NCI-H1092 treated with DMSO at 0.1 percent for 48 hours (cell line): Measurements from ENCODE around the gene SPTSSA.
"Not testable (repeated sequence)": the region's sequence is repeated elsewhere in the genome, so short reads cannot be mapped to it uniquely, and the experiment has no call there.

Source experiments
- DNase-seq: peaks from one replicate; lab custom pipeline; 2025; lab: John Stamatoyannopoulos, UW

Gene SPTSSA, protein sequence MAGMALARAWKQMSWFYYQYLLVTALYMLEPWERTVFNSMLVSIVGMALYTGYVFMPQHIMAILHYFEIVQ

DNA sequence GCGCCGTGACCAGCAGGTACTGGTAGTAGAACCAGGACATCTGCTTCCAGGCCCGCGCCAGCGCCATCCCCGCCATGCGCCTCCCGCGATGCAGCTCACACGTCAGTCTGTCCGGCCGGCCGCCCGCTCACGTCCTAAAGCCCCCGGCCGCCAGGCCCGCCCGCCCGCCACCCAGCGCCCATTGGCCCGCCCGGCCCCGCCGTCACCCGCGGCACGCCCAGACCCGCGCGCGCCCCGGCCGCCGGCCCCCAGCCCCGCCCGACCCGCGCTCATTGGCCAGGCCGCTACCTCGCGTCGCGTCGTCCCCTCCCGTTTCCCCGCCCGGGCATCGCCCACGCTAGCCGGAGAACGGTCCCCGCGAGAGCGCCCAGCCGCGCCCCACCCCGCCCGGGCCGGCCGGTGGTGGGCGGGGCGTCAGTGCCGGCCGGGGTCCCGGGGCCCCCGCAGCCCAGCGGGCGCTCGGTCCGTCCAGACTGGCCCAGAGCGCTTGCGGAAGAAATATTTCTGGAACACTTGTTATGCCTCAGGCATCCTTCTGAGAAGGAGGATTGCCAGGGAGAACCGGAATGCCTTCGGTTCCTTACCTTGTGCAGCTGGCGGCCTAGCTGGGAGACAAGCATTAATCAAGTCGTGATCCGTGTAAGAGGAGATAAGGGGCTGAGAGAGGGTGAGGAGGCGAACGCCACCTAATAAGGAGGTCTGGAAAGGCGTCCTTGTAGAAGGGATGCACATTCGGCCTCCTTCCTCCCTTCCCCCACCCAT lies at the start of gene SPTSSA:
Gene SPTSSA (minus strand): TSS at position 109 of the 762 bp plus-strand sequence. CDS start 33 bp downstream, at position 76.
- DNase-seq = peak; percentile 90

DNA sequence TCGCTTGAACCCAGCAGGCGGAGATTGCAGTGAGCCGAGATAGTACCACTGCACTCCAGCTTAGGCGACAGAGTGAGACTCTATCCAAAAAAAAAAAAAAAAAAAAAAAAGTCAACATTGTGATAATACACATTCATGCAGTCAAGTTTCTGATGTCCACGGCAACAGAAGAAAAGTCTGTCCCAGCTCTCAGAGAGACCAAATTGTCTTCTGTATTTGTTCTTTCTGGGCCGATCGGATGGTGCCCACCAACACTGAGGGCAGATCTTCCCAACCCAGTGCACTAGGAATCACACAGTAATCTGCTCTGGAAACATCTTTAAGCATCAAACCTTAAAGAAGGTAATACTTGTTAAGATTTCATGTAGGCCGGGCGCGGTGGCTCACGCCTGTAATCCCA lies 45.8 kb upstream of the SPTSSA start:
- DNase-seq = no peak

DNA sequence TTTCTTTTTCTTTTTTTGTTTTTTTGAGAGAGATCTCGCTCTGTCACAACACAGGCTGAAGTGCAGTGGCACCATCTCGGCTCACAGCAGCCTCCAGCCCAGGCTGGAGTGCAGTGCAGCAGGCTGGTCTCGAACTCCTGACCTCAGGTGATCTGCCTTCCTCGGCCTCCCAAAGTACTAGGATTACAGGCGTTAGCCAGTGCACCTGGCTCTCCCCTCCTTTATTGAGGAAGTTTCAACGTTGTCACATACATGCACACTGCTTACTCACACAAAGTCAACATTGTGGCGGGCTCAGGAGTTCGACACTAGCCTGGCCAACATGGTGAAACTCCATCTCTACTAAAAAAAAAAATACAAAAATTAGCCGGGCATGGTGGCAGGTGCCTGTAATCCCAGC lies 45.4 kb upstream of the SPTSSA start:
- no peak for DNase-seq

DNA sequence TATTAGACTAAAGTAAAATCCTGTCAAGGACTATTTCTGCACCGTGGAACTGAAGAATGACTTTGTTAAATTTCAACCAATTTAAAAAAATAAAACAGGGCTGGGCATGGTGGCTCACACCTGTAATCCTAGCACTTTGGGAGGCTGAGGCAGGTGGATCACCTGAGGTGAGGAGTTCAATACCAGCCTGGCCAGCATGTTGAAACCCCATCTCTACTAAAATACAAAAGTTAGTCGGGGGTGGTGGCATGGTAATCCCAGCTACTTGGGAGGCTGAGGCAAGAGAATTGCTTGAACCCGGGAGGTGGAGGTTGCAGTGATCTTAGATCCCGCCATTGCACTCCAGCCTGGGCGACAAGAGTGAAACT lies 43.1 kb upstream of the SPTSSA start:
- not testable (repeated sequence) for DNase-seq

DNA sequence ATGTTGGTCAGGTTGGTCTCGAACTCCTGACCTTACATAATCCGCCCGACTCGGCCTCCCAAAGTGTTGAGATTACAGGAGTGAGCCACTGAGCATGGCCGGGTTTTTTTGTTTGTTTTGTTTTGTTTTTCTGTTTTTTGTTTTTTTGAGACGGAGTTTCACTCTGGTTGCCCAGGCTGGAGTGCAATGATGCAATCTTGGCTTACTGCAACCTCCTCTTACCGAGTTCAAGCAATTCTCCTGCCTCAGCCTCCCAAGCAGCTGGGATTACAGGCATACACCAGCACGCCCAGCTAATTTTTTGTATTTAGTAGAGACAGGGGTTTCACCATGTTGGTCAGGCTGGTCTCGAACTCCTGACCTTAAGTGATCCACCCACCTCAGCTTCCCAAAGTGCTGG lies 42.0 kb upstream of the SPTSSA start:
- not testable (repeated sequence) for DNase-seq

DNA sequence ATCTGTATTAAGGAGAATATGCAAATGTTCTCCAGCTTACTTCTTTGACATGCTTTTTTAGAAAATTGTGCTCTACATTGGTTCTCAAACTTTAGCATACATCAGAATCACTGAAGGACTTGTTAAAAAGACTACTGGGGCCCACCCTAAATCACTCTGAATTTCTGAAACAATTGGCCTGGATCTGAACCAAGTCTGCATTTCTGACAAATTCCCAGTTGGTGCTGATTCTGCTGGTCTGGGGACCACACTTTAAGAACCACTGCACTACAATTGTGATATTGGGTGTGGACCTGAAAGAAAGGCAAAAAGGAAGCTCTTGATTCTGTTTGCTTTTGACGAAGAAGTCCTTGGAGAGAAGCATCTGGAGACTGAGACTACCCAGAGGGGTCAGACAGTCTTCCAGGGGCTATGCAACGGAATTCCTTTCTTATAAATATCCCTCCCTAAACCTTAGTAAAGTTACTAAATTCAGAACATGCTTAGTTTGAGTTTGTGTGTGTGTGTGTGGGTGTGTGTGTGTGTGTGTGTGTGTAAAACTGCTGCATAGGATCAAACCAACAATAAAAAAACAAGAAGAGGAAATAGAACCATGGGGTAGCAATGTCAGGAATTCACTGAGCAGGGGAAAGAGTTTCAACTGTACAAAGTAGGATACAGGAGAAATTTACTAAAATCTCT lies 40.6 kb upstream of the SPTSSA start:
- no peak for DNase-seq

DNA sequence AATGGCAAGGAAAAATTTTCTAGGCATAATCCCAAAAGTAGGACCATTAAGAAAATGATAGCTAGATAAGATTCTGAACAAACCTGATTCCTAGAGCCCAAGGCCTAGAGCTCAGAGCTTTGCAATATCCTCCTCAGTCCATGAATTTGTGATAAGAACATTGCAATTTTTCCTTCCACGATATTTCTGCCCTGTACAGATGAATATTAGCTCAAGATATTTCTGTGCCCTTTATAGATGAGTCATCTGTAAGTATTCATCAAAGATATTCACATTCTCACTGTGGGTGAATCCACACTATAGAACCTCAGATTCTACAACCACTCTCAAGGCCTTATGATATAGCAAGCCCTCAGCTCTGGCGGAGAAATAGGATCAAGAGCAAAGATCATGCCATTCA lies 40.0 kb upstream of the SPTSSA start:
- DNase-seq = no peak

DNA sequence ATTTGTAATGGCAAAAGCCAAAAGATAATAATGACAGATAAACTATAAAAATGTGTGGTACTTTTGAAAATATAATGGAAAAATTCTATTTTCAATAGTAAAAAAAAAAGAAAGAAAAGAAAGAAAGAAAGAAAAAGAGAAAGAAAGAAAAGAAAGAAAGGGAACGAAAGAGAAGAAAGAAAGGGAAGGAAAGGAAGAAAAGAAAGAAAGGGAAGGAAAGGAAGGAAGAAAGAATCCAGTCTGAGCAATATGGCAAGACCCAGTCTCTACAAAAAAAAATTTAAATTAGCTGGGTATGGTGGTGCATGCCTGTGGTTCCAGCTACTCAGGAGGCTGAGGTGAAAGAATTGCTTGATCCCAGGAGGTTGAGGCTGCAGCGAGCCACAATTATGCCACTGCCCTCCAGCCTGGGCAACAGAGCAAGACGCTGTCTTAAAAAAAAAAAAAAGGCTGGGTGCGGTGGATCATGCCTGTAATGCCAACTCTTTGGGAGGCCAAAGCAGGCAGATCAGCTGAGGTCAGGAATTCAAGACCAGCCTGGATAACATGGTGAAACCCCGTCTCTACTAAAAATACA lies 39.1 kb upstream of the SPTSSA start:
- DNase-seq = no peak

DNA sequence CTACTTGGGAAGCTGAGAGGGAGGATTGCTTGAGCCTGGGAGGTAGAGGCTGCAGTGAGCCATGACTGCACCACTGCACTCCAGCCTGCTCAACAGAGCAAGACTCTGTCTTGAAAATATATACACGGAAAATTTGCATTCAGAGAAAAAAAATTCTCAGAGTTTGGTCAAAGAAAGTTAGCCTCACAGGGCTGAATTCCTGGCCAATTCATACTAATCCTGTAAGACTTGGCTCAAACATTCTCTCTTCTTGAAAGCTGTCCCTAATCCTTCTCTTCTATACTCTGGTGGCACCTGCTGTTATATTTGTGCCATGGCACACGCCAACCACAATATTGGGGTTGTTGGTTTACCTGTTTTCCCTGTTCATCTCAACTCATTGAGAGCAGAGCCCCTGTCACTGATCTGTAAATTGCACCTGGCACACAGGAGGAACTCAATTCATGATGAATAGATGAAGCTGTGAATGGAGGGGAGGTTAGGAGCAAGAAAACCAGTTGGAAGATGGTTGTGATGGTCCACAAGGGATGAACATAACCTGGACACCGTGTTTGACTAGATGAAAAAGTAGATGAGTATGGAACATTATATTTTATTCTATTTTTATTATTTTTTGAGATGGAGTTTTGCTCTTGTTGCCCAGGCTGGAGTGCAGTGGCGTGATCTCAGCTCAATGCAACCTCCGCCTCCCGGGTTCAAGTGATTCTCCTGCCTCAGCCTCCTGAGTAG lies 36.8 kb upstream of the SPTSSA start:
- peak; percentile 76 for DNase-seq

DNA sequence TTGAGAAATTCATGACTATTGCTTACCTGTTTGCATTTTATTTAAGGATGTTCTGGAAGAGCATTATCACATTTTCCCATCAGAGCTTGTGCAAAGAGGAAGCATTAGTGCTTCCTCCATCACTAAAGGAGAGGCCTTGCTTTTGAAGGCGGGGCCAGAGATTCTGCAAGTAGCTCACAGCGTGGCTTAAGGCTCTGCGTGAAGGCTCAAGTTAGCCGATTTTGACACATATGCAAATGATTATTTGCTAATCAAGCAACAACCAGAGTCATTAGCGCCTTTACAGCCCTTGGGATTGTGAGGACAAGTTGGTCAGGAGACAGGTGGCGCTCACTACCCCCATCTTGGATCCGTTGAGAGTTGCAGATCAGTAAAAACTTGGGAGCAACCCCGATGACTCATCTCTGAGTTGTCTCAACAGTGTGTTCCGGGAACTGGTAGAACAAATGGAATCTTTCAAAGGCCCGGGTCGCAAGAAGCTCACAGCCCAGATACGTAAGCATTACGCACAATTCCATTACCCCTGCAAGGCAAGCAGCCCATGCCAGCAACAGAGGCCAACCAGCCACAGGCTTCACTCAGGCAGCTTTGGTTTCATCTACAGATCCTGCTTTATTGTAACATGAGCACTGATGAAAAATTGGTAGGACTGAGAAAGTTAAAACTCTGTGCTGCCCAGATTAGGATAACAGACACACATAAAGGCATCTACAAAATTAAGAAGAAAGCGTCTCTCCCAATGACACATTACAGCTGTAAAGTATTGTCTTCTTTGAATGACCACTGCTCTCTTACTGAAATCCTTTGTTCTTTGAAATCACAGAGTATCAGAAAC lies 34.9 kb upstream of the SPTSSA start:
- DNase-seq = no peak

DNA sequence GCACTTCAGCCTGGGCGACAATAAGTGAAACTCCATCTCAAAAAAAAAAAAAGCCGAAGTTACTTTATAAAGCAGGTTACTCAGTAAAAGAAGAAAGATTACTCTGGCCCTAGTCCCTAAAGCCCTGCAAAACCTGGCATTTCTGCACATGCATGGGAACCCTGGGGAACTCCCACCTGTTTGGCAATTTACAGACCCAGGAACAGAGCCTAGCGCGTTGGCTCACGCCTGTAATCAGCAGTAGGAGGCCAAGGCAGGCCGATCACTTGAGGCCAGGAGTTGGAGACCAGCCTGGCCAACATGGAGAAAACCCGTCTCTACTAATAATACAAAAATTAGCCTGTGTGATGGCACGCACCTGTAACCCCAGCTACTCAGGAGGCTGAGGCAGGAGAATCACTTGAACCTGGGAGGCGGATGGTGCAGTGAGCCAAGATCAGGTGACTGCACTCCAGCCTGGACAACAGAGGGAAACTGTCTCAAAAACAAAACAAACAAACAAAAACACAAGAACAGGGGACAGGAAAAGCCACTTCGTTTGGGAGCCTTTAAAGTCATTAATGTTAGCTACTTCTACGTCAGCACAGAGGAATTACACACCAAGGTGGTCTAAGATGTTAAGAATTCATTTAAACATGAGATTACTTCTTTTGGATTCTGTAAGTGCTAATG lies 34.1 kb upstream of the SPTSSA start:
- no peak for DNase-seq

DNA sequence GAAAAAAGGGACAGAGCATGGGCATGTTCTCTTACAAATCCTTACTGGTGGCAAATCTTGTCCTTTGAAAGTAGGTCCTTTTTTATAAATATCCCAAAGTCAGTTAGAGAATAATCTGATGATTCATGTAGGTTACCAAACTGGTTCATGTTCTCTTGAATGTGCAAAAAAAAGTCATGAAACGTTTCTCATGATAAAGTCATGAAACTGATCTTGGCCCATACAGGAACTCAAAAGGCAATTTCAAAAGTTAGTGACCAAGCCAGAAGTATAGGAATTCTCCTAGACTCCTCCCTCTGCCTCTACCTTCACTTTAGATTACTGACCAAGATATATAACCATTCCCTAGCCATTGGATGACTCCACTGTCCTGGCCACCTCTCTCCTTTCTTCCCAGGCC lies 27.3 kb upstream of the SPTSSA start:
- DNase-seq = no peak

DNA sequence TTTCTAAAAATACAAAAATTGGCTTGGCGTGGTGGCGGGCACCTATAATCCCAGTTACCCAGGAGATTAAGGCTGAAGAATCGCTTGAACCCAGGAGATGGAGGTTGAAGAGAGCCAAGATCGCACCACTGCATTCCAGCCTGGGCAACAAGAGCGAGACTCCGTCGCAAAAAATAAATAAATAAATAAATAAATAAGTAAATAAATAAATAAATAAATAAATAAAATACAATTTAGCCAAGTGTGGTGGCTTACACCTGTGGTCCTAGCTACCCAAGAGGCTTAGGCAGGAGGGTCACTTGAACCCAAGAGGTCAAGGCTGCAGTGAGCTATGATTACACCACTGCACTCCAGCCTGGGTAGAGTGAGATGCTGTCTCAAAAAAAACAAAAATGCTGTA lies 26.5 kb upstream of the SPTSSA start:
- no peak for DNase-seq

DNA sequence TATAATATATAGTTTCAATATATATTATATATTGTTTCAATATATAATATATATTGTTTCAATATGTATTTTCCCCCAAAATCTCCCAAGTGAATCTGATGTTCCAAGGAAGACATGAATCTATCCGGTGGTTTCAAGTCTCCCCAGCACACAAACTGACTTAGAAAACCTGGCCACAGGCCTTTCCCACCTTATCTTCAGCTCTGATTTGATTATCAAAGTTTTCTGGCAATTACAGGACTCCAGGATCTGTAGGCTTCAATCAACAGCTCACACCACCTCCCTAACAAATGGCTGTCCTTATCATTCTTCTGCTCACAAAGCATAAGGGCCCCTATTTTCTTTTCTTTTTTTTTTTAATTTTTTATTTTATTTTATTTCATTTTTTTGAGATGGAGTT lies 22.7 kb upstream of the SPTSSA start:
- no peak for DNase-seq

DNA sequence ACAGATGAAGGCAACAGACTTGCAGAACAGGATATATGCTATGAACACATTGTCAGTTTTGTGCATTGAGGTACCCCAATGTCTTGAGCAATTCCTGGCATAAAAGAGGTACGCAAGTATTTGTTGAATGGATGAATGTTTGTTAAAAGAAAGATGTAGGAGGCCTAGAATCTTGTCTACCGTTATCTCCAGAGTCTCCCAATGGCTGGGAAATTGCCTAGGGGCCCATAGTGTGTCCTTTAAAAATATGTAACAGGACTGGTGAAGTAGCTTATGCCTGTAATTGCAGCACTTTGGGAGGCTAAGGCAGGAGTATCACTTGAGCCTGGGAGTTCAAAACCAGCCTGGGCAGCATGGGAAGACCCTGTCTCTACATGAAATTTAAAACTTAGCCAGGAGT lies 20.4 kb upstream of the SPTSSA start:
- DNase-seq = no peak

DNA sequence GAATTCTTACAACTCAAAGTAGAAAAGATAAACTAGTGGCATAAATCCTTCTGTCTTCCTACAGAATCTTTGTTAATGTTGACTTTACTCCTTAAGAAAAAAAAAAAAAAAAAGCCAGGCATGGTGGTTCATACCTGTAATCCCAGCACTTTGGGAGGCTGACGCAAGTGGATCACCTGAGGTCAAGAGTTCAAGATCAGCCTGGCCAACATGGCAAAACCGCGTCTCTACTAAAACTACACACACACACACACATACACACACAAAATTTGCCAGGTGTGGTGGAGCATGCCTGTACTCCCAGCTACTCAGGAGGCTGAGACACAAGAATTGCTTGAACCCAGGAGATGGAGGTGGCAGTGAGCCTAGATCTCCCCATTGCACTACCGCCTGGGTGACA lies 17.7 kb upstream of the SPTSSA start:
- DNase-seq = no peak

DNA sequence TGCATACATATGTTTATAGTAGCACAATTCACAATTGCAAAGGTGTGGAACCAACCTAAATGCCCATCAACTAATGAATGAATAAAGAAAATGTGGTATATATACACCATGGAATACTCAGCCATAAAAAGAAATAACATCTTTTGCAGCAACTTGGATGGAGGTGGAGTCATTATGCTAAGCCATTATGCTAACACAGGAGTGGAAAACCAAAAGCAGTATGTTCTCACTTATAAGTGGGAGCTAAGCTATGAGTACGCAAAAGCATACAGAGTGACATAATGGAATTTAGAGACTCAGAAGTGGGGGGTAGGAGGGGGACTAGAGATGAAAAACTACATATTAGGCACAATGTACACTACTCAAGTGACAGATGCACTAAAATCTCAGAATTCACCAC lies 16.2 kb upstream of the SPTSSA start:
- no peak for DNase-seq

DNA sequence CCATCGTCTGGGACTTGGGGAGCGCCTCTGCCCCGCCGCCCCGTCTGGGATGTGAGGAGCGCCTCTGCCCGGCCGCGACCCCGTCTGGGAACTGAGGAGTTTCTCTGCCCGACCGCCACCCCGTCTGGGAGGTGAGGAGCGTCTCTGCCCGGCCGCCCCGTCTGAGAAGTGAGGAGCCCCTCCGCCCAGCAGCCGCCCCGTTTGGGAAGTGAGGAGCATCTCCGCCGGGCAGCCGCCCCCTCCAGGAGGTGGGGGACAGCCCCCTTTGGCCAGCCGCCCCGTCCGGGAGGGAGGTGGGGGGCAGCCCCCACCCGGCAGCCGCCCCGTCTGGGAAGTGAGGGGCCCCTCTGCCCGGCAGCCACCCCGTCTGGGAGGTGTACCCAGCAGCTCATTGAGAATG lies 14.0 kb upstream of the SPTSSA start:
- DNase-seq = not testable (repeated sequence)

DNA sequence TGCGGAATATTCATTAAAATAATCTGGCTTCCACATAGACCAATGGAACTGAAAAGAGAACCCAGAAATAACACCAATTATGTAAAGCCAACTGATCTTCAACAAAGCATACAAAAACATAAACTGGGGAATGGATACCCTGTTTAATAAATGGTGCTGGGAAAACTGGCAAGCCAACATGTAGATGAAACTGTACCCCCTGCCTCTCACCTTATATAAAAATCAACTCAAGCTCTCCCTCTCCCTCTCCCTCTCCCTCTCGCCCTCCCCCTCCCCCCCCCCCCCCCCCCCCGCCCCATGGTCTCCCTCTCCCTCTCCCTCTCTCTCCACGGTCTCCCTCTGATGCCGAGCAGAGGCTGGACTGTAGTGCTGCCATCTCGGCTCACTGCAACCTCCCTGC lies 13.1 kb upstream of the SPTSSA start:
- no peak for DNase-seq

DNA sequence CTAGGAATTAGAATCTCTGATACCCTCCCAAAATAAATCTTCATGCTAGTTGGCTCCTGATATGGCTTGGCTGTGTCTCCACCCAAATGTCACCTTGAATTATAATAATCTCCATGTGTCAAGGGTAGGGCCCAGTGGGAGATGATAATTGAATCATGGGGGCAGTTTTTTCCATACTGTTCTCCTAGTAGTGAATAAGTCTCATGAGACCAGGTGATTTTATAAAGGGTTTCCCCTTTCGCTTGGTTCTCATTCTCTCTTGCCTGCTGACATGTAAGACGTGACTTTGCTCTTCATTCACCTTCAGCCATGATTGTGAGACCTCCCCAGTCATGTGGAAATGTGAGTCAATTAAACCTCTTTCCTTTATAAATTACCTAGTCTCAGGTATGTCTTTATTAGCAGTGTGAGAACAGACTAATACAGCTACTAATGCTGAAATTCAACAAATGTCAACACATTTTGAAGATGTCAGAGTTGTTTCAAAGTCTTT lies 12.2 kb upstream of the SPTSSA start:
- DNase-seq = no peak

DNA sequence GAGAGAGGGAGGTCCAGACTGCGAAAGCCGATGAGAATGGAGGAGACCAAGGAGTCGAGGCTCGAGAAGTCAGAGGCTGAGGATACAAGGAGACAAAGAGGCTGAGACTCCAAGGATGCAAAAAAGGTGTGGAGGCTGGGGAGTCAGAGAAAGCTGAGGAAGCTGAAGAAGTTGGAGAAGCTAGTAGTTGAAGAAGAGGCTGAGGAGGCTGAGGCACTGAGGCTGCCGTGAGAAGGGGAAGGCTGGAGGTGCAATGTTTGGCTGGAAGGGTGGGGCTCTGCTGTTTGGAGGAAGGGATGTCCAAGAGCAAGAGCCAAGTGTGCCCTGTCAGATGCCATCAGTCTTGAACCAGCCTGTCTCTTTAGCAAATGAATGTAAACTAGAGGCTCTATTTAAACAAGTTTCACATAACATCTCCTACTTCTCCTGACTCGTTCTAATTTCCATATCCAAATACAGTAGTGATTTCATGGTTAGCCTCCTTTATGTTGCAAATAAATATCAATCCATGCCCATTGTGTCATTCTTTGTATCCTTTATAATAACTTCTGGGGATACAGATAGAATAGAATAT lies 10.8 kb upstream of the SPTSSA start:
- DNase-seq = no peak
